IPS-18c (cell line): ENCODE measurements around the gene APOH.
"Not testable (repeated sequence)": the region's sequence is repeated elsewhere in the genome, so short reads cannot be mapped to it uniquely, and the experiment has no call there.

Experiments used
- H3K4me3 ChIP-seq: 2 replicates; pipeline ENCODE4 v1.7.0; 2013; ENCODE audit warnings: low read depth, mild to moderate bottlenecking, low read length, moderate library complexity; ENCODE audit not compliant: insufficient read depth
- H3K9me3 ChIP-seq: one replicate; pipeline ENCODE4 v1.6.1; 2013; ENCODE audit warnings: mild to moderate bottlenecking, low read length, moderate library complexity; ENCODE audit not compliant: control insufficient read depth, insufficient read depth

Gene APOH

GRCh38 chr17:66228887-66229782 is at the start of gene APOH:
APOH (minus strand) TSS chr17:66229415; CDS start chr17:66229379, 36 bp downstream.
- Histone ChIP-seq H3K9me3 (no peaks in the 10 kb centered on the region), H3K4me3 (no peak within 1 kb of the TSS)

GRCh38 chr17:66277191-66277590 is 48.0 kb upstream of the APOH start:
- Histone ChIP-seq H3K4me3 (no peak overlapping the region), H3K9me3 (no peaks in the 10 kb centered on the region)

GRCh38 chr17:66276328-66276937 is 47.2 kb upstream of the APOH start:
- H3K4me3 ChIP-seq, result no peak overlapping the region
- no peaks in the 10 kb centered on the region for H3K9me3 ChIP-seq

- no peaks in the 10 kb centered on the region for H3K9me3 ChIP-seq
- no peak overlapping the region for H3K4me3 ChIP-seq
Measured at GRCh38 chr17:66275651-66276050, 46.4 kb upstream of the APOH start.

- H3K9me3 ChIP-seq, result no peaks in the 10 kb centered on the region
Measured at GRCh38 chr17:66273586-66273848, 44.3 kb upstream of the APOH start.

GRCh38 chr17:66272811-66273585 is 43.8 kb upstream of the APOH start:
- H3K4me3 ChIP-seq, result no peak overlapping the region
- no peaks in the 10 kb centered on the region for H3K9me3 ChIP-seq

More at GRCh38 chr17:66273586-66273848, 44.3 kb upstream of the APOH start:
- no peak overlapping the region for H3K4me3 ChIP-seq

- Histone ChIP-seq H3K9me3 (no peaks in the 10 kb centered on the region), H3K4me3 (no peak overlapping the region)
Measured at GRCh38 chr17:66271512-66271911, 42.3 kb upstream of the APOH start.

GRCh38 chr17:66270106-66270505 is 40.9 kb upstream of the APOH start:
- H3K9me3 ChIP-seq, result no peaks in the 10 kb centered on the region
- no peak overlapping the region for H3K4me3 ChIP-seq

GRCh38 chr17:66268247-66268927 is 39.2 kb upstream of the APOH start:
- Histone ChIP-seq H3K4me3 (no peak overlapping the region), H3K9me3 (no peaks in the 10 kb centered on the region)

GRCh38 chr17:66264696-66265095 is 35.5 kb upstream of the APOH start:
- H3K4me3 ChIP-seq, result no peak overlapping the region
- H3K9me3 ChIP-seq, result no peaks in the 10 kb centered on the region

- Histone ChIP-seq H3K9me3 (no peaks in the 10 kb centered on the region), H3K4me3 (no peak overlapping the region)
Measured at GRCh38 chr17:66262767-66263166, 33.6 kb upstream of the APOH start.

GRCh38 chr17:66260688-66261087 is 31.5 kb upstream of the APOH start:
- H3K9me3 ChIP-seq, result no peaks in the 10 kb centered on the region
- H3K4me3 ChIP-seq, result no peak overlapping the region

- no peaks in the 10 kb centered on the region for H3K9me3 ChIP-seq
Measured at GRCh38 chr17:66260275-66260674, 31.1 kb upstream of the APOH start.

GRCh38 chr17:66255527-66255971 is 26.3 kb upstream of the APOH start:
- no peaks in the 10 kb centered on the region for H3K9me3 ChIP-seq
- H3K4me3 ChIP-seq, result no peak overlapping the region

More at GRCh38 chr17:66260275-66260674, 31.1 kb upstream of the APOH start:
- H3K4me3 ChIP-seq, result no peak overlapping the region

- H3K4me3 ChIP-seq, result no peak overlapping the region
- no peaks in the 10 kb centered on the region for H3K9me3 ChIP-seq
Measured at GRCh38 chr17:66255112-66255511, 25.9 kb upstream of the APOH start.

GRCh38 chr17:66253458-66253857 is 24.2 kb upstream of the APOH start:
- not testable (repeated sequence) for H3K4me3 ChIP-seq, H3K9me3 ChIP-seq

GRCh38 chr17:66250686-66251085 is 21.5 kb upstream of the APOH start:
- Histone ChIP-seq H3K4me3 (no peak overlapping the region), H3K9me3 (no peaks in the 10 kb centered on the region)
